ENCODE results near the gene C1orf35.

Gene C1orf35

GRCh38 chr1:228131766-228132165 lies 28.6 kb upstream of the C1orf35 start:
- TF ChIP-seq CTCF (IDR thresholded peaks at IDR 0.05; ENCODE audit: low read depth, low read length, missing control alignments) = no peak
- no peak overlapping the region for H3K4me3 ChIP-seq (ENCODE audit: low read depth, low read length)
- no peak for DNase-seq (ENCODE audit: low read depth)

- no peak overlapping the region for H3K4me3 ChIP-seq (ENCODE audit: low read depth, low read length)
- TF ChIP-seq CTCF (IDR thresholded peaks at IDR 0.05; ENCODE audit: low read depth, low read length, missing control alignments) = no peak
- DNase-seq (ENCODE audit: low read depth) = no peak
Observed at GRCh38 chr1:228125185-228125584, 22.1 kb upstream of the C1orf35 start.

- H3K4me3 ChIP-seq (ENCODE audit: low read depth, low read length) = no peak overlapping the region
- DNase-seq (ENCODE audit: low read depth) = no peak
- no peak for TF ChIP-seq CTCF (IDR thresholded peaks at IDR 0.05; ENCODE audit: low read depth, low read length, missing control alignments)
Observed at GRCh38 chr1:228123505-228123904, 20.4 kb upstream of the C1orf35 start.

GRCh38 chr1:228122921-228123441 lies 19.9 kb upstream of the C1orf35 start:
- no peak overlapping the region for H3K4me3 ChIP-seq (ENCODE audit: low read depth, low read length)
- no peak for TF ChIP-seq CTCF (IDR thresholded peaks at IDR 0.05; ENCODE audit: low read depth, low read length, missing control alignments)
- no peak for DNase-seq (ENCODE audit: low read depth)

GRCh38 chr1:228120857-228121489 lies 17.8 kb upstream of the C1orf35 start:
- no peak overlapping the region for H3K4me3 ChIP-seq (ENCODE audit: low read depth, low read length)

GRCh38 chr1:228120351-228120750 lies 17.2 kb upstream of the C1orf35 start:
- DNase-seq (ENCODE audit: low read depth) = no peak

More at GRCh38 chr1:228120857-228121489, 17.8 kb upstream of the C1orf35 start:
- TF ChIP-seq CTCF (IDR thresholded peaks at IDR 0.05; ENCODE audit: low read depth, low read length, missing control alignments) = no peak
- DNase-seq (ENCODE audit: low read depth) = no peak

More at GRCh38 chr1:228120351-228120750, 17.2 kb upstream of the C1orf35 start:
- TF ChIP-seq CTCF (IDR thresholded peaks at IDR 0.05; ENCODE audit: low read depth, low read length, missing control alignments) = no peak
- H3K4me3 ChIP-seq (ENCODE audit: low read depth, low read length) = no peak overlapping the region
